Right kidney (tissue), 1 donor: Measurements from ENCODE around the gene ATXN1.

Experiments used
- DNase-seq: peaks from one replicate; pipeline ENCODE4 v3.0.0-alpha.2; 2016

Gene ATXN1

DNA sequence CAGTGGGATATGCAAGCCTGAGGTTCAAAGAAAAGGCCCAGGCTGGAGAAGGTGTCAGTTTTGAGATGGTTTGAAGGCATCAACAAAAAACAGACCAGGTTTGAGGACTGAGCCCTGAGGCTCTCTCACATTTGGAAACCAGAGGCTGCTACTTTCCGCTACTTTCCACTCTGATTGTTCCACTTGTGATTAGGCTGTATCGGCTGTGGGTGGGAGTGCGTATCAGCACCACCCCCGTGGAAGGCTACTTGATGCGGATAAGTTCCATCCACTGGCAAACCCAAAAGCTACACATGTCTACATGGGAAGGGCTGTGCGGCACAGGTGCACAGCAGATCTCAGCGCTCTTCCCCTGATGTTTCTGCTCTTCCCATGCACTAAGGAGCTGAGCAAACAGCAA is 324.2 kb downstream of the ATXN1 start:
- no peak for DNase-seq

DNA sequence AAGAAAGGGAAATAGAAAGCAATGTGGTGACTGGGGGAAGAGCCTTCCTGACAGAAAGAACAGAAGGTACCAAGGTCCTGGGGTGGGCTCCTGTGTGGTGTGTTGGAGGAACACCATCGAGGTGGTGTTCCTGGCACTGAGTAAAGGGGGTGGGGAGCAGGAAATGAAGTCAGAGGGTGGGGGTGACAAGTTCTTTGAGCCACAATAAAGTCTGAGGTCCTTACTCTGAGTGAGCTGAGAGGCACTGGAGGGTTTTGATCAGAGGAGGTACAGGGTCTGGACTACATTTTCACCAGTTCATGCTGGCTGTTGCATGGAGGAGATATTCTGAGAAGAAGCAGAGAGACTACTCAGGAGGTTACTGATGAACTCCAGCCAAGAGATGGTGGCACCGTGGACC is 324.7 kb downstream of the ATXN1 start:
- no peak for DNase-seq

DNA sequence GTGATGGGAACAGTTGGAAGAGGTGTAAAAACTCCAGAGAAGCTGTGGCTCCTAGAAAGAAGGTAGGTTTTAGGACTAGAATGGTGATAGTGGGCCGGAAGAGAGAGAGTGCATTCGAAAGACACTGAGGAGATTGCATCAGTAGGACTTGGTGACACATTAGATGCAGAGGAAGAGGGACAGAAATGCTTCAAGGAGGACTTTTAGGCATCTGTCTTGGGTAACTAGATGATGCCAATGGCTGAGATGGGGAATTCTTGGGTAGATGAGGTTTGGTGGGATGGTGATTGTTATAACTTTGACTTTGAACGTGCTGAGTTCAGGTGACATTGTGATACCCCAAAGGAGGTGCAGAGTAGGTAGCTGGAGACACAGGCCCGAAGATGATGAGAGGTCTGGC is 326.4 kb downstream of the ATXN1 start:
- no peak for DNase-seq

DNA sequence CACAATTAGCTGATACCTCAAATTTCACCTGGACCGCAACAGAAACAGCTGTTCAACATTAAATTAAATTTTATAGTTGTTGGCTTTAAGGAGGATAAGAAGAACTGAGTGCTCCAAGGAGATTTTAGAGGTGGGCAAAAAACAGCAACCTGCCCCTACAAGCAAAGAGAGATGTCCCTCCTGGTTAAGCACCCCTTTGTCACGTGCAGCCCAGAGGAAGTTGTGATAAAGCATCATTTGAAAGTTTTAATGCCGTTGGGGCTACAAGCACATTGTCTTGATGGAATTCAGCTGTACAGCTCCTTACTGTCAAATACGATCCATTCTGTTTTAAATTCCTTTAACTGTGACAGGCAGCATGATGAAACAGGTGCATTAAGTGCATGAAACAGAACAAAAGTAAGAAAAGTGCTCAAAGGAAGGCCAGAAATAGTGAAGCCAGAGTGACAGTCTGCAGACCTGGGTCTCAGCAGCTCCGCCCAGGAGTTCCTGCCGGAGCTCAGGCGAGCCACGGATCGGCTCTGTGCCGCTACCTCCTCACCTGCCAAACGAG is 327.8 kb downstream of the ATXN1 start:
- DNase-seq = no peak

DNA sequence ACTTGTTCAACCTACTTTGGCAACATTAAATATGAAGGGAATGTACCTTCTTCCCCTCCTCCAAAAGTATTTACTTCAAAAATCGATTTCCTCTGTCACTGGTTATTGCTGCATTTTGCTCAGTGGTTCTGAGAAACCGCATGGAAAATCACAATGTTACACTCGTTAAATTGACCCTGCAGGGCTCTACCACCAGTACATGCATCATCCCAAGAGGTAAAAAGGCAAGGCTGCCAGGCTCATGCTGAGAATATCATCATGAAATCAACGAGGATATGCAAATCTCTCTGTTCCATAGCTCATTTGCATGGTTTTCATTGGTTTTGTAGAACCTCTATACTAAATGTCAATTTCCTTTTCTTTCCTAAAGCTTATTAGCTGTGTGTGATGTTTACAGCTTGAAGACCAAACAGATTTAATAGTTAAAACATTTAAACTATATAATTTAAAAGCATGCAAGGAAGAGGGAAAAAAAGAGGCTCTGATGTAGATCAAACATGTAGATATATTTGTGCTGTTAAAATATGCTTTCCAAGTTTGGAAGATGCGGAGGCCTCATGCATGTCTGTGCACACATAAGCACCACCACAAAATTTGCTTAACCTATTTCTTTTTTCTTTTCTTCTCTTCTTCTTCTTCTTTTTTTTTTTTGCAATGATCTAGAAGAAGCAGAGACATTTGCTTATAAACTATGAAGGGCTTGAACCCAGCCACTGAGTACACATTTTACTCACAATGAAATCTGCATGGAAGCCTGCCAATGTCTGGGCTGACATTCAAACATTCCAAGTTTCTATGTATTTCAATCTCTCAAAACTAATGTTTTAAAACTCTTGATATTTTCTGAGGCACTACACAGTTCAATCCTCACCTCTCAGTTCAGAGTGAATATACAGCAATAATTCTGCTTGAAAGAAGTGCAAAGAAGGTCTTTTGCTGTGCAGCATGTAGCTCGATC is 328.9 kb downstream of the ATXN1 start:
- no peak for DNase-seq

DNA sequence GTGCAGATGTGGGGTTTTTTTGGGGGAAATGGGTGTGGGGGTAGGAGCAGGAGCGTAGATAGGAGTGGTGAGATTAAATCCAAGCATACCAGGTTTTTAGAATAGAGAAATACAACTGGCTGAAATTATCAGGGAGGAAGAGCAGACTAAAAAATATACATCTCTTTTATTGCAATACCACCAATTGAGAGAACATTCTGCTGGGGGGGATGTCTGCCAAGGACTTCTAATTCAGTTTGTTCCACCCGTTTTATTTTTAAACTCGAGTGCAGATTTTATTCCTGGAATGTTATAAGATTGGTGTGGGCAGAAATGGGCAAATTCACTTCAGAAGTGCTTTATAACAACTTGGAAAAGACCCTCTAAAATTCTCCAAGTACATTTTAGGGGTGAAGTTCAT is 330.2 kb downstream of the ATXN1 start:
- DNase-seq = no peak

DNA sequence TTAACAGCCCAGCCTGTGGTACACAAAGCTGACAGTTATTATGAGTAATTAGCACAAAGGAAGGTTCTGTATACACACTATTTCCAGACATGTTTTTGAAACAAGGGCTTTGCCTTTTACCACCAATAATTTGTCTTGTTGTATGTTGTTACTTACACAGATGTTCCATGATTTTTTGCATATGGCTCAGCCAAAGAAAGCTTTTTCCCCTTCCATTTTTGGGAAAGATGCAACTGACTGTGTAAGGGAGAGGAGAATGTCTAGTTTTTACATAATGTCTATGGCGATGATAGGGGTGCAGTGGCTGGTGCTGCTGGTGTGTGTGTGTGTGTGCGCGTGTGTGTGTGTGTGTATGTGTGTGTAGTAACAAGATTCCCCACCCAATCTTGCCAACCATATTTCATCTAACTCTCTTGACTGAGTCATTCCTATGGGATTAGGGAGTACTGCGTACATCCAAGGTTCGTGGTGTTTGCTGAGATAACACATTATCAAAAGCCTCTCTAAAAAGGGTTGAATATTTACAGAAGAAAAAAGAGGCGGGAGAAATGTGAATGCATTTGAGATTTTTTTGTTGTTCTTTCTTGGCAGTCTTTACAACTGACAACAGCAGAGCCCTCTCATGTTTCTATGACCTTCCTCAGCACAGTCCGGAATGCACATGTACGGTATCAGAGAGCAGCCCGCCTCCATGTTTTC is 330.7 kb downstream of the ATXN1 start:
- DNase-seq = peak; percentile 19

DNA sequence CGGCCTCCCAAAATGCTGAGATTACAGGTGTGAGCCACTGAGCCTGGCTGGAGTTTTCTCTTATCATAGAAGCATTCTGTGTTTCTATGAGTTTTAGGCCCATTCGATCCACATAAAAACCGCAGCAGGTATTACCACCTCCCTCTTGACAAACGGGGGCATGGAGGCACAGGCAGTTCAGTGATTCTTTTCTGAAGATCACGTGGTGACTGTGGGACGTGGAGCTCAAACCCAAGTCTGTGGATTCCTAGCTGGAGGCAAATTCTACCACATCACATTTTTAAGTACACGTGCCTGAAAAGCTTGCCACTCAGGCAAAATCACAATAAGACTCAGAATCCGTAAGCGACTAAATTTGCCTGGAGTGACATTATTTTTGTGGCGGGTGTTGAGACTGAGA is 331.6 kb downstream of the ATXN1 start:
- no peak for DNase-seq

DNA sequence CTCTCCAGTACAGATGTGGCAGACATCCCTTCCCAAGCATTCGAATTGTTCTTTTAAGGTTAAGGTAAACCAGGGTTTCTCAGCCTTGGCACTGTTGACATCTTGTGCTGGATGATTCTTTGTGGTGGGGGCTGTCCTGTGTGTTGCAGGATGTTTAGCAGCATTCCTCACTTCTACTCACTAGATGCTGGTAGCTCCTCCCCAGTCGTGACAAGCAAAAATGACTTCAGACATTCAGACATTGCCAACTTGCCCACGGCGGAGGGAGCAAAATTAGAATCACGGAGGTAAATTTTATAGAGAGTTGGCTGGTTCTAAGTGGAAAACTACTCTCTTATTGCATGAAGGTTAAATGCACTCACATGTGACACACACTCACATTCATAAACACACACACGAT is 334.1 kb downstream of the ATXN1 start:
- DNase-seq = no peak

DNA sequence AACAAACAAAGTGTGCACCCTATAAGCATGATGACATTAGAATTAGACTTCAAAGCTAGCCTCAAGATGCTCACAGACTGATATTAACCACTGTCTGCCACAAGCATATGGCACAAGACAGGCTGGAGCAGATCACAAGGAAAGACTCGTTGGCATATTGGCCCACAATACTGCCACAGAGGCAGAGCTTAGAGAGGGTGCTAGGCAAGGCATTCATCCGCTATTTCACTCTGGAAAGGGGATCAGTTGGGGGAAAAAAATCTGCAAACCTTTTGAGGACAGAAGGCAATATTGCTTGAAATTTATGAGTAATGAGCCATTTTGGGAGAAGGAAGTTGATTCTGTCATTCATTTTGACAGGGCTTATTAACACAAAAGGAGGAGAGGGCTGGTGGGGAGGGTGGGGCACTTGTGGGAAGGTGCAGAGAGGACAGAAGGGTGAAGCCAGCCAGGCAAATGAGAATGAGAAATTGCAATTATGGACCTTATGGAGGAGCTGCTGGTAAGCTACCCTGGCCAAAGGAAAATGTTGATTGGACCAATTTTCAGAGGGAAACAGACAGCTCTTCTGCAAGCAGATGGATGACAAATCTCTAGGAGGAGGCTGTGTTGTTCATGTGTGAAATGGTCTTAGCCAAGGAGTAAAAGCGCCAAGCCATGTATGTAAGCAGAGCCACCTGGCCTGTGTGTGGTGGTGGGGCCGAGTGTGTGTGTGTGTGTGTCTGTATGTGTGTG is 335.2 kb downstream of the ATXN1 start:
- no peak for DNase-seq

DNA sequence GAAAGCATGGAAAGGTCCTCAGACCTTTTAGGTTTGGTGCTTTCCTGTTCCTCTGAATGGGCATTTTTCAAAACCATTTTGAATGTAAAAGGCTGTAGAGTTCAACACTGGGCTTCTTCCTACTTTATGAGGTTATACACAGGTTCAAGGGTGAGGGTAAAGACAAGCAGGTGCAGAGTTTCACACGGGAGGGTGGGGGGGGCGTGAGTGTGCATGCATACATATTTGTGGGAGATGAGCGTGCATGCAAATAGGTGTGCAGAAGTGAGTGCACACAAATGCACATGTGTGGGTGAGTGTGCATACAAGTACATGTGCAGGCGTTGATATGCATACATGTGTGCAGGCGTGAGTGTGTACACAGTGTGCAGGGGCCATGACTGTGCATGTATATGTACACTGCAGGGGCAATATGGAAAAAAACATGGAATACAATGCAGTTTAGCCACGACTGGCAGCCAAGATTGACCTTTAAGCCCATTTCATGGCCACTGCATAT is 339.7 kb downstream of the ATXN1 start:
- DNase-seq = no peak

DNA sequence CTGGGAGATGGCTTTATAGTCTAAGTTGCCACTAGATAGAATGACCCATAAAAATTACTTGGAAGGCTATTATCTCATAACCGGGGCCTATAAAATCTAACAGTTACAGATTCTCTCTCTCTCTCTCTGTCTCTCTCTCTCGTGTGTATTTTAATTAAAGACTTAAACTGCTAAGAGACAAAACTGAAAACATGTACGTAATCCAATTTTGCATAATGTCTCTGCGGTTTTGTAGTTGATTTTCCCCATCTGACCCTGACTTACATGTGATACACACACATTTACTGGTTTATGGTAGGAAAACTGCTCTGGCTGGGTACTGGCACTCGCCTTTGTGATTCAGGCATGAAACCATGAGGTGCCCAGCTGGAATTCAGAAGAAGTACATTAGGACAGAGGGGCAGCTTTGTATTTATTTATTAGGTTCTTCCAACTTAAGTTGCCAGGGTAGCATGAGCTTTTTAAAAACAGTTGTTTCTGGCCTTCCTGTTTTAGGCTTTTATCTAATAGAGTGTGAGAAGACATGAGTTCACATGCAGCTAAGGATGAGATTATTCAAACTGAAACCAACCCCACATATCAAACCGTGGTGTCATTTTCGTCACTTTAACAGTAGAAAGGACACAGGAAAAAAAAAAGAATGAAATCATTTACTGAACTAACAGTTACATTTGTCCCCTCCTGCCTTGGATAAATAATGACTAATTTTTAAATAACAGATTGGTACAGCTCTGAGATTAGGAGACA is 340.4 kb downstream of the ATXN1 start:
- no peak for DNase-seq

DNA sequence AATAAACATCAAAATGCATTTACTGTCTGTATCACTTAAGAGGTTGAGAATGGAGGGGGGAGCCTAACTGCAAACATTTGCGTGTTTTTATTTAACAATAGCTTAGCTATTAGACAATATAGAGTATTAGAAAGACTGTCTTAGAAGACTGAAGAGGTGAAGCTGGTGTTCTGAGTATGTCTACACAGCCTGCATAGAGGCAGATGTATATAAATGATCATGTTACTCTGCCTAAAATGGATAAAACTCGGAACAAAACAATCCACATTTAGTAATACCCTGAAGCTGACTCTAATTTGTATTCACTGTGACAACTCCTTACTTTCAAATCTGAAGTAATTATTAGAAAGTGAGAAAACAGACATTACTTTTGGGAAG is 340.9 kb downstream of the ATXN1 start:
- no peak for DNase-seq

DNA sequence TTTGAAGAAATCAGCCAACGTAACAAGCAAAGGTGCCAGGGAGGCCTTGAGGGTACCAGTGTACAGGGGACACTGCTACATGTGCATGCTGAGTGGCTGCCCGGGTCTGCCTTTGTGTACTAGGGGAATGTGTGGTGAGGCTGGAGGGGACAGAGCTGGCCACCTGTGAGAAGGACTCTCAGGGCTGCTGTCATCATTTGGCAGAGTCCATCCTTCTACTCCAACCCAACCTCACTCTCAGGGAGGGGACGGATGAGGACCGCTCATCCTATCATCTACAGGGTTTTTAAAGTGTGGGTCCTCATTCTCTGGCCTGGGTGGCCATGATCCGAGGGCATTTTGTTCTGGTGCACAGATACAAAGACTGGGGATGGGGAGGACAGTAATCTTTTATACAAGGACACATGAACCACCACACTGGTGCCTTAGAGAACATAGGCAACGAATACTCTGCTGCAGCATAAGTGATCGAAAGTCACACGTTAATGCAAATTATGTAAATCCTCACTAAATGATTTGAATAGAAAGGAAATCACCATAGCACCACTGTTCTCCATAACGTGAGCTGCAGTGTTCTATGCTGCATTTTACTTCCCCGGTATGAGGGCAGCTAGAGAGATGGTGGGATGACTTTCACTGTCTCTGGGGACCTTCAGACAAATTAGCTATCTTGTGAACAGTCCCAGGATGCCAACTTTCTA is 341.5 kb downstream of the ATXN1 start:
- no peak for DNase-seq

DNA sequence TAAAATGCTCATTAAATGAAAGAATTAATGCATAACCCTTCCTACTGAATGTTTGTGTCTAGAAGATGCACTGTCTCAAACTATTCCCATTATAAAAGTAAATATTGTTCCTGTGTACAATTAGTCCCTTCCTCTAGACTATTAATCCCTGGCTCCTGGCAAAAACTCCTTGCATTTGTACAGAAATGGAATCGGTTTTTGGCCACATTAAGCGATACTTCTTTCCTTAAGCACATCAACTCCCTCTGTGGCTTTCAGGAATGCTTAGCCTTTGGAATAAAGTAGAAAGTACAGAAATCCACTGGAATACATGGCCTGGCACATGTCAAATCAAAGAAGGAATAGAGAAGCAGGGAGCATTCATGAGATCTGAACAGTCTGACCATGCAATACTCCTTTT is 343.1 kb downstream of the ATXN1 start:
- no peak for DNase-seq

DNA sequence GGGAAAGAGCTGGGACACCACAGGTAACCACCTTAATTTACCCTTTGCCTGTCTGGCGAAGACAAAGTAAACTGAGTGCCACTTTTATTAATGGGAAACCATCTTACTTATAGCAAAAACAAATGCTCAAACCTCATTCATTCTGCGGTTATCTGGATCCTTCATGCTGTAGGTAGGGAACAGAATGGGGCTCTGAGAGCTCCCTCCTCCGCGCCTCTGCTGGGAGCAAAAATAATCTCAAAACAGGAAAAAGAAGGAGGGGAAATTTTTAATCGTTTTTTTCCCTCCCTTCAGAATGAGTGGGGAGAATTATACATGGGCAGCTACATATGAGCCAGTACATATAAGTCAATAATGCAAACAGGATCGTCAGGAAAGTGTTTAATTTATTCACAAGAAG is 345.6 kb downstream of the ATXN1 start:
- no peak for DNase-seq

DNA sequence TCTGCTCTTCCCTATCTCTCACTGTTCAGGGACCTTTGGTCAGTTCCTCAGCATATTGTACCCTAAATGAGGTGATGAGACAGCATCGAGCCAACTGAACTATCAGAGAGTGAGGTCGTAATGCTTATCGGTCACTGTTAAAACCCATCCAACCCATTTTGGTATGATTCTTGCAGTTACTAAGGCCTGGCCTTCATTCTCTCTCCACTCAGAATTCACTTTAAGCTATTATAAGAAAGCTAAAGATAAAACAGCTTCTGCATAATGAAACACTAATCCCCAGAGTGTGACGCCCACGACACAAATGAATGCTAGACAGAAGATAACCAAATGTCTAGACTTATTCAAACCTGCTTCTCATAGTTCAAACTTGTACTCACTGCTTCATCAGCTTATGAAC is 347.1 kb downstream of the ATXN1 start:
- DNase-seq = no peak

DNA sequence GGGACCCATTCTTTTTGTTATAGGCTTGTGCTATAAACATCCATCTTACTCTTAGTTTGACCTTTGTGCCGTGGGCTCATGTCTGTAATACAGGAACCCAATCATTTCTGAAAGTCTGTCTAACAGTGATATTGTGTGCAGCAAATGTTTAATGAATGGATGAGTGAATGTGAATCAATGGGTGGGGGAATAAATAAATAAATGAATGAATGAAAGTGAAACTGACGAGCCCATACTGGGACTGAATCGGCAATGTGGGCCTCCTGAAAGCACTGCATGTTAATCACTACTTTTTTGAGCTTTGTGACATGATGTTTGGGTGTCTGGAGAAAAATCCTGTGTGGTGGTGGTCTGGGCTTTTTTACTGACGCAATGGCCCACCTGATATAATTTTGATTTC is 347.9 kb downstream of the ATXN1 start:
- no peak for DNase-seq

DNA sequence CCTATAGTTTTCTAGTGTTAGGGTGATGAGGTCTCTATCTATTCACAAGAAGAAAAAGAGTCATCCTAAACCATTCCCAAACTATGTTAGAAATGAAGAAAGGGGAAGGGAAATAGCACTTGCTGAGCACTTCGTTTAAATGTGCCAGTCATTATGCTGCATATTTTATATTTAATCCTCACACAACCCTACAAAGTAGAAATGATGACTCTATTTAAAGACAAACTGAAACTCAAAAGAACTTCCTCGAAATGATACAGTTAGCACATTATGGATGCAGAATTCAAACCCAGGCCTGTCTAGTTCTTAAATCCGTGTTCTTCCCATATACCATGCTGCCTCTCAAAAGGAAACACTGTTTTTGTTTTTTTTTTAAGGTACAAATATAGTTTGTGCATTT is 348.3 kb downstream of the ATXN1 start:
- no peak for DNase-seq

DNA sequence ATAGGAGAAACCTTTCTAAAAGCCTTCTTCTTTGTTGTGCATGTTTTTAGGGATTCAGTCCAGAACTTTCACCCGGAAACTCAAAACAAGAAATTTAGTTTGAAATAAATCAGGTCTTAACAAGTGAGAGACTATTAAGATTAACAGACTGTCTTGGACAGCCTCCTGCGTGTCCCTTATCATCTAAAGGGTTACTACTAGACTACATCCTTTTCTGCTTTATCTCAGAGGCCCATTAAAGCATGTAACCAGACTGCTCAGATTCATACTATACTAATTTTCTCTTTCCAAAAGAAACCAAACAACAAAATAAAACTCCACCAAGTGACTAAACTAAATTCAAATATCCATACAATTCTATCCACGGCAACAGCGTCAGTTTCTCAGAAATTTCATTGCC is 349.1 kb downstream of the ATXN1 start:
- DNase-seq = no peak
